Fibroblast of villous mesenchyme (primary cell): ENCODE data around the gene ARFIP2. TPM values are rescaled to one million over a fixed set of nuclear protein-coding genes. Genes with fewer than 3 reads are reported as not detected.

ENCODE experiments used
- DNase-seq: peaks from one replicate; pipeline ENCODE4 v3.0.0-alpha.2; 2010; ENCODE audit warnings: low read depth
- H3K4me3 ChIP-seq: 2 replicates; pipeline ENCODE4 v1.5.1; 2011; ENCODE audit warnings: low read depth, mild to moderate bottlenecking, low read length
- total RNA-seq: library from RNA; depleted of rRNA; stranded (reverse); fragments of >200 nt; gene quantifications from 2 replicates; pipeline ENCODE4 v1.2.3, GENCODE V29; 2012
- TF ChIP-seq, protein P1 (sequence below): IDR thresholded peaks from 2 replicates; pipeline ENCODE4 v1.5.1; 2012; ENCODE audit warnings: low read depth, mild to moderate bottlenecking, low read length; ENCODE audit not compliant: insufficient read depth

The ARFIP2 gene
- total RNA-seq, 1 donor, result 66.9 TPM

- no peak for DNase-seq
- TF ChIP-seq, protein P1, sequence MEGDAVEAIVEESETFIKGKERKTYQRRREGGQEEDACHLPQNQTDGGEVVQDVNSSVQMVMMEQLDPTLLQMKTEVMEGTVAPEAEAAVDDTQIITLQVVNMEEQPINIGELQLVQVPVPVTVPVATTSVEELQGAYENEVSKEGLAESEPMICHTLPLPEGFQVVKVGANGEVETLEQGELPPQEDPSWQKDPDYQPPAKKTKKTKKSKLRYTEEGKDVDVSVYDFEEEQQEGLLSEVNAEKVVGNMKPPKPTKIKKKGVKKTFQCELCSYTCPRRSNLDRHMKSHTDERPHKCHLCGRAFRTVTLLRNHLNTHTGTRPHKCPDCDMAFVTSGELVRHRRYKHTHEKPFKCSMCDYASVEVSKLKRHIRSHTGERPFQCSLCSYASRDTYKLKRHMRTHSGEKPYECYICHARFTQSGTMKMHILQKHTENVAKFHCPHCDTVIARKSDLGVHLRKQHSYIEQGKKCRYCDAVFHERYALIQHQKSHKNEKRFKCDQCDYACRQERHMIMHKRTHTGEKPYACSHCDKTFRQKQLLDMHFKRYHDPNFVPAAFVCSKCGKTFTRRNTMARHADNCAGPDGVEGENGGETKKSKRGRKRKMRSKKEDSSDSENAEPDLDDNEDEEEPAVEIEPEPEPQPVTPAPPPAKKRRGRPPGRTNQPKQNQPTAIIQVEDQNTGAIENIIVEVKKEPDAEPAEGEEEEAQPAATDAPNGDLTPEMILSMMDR, result no peak
- no peak overlapping the region for H3K4me3 ChIP-seq
Observed at GRCh38 chr11:6459099-6459450, 22.1 kb downstream of the ARFIP2 start.

DNA sequence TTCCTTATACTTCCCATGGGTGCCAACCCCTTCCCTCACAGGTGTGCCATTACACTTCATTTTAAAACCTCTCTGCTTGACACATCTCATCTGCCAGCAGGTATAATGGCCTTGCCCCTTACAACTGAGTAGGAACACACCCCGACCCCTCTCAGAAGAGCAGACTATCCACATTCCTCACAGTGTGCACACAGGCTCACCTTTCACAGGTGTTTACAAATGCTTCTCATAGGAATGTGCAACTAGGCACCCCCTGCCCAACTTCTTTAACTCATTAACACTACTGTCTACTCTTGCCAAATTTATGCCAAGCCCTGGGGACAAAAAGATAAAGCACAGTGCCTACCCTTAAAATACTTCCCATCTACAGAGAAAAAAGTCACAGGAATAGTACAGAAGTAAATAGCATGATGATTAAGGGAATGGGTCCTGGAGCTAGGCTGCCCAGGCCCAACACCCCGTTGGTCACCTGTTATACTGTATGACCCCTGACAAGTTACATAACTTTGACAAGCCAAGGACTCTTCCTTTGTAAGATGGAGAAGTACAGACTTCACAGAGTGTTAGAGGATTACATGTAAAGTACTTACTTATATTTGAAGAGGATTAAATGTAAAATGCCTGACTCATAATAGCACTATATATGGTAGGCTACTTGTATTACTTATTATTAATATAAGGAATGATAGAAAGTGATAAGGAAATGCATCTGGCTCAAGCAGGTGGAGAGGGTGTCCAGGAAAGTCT is 22.6 kb downstream of the ARFIP2 start:
- TF ChIP-seq, protein P1, result no peak
- H3K4me3 ChIP-seq, result no peak overlapping the region
- DNase-seq, result no peak

DNA sequence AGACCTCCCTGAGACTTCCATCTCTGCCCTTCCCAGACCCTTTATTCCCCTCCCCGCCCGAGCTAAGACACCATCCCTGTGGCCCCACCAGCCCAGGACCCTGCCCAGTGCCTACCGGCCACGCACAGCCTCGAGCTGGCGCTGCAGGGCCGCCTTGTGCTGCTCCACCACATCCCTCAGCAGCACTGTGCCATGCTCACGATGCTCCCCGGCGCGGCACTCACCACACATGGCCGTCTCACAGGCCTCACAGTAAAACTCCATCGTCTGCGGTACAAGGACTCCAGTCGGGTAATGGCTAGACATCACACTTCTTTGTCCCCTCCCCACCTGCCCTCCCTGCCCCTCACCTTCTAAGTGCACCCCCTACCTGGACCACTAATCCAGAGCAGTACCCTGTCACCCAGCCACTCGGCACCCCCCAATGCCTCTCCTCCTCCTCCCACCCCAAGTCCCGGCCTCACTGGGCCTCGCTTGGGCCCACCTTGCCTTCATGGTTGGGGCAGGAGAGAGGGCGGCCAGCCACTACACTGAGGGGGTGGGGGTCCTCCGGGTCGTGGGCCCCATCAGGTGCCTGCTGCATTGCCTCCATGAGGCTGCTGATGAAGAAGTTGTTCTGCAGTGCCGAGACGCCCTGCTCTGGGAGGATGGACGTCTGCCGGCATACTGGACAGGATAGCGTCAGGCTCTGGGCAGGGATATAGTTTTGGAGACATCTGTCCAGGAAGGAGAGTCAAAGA is 23.4 kb downstream of the ARFIP2 start:
- no peak overlapping the region for H3K4me3 ChIP-seq
- no peak for DNase-seq
- TF ChIP-seq, protein P1, result no peak

DNA sequence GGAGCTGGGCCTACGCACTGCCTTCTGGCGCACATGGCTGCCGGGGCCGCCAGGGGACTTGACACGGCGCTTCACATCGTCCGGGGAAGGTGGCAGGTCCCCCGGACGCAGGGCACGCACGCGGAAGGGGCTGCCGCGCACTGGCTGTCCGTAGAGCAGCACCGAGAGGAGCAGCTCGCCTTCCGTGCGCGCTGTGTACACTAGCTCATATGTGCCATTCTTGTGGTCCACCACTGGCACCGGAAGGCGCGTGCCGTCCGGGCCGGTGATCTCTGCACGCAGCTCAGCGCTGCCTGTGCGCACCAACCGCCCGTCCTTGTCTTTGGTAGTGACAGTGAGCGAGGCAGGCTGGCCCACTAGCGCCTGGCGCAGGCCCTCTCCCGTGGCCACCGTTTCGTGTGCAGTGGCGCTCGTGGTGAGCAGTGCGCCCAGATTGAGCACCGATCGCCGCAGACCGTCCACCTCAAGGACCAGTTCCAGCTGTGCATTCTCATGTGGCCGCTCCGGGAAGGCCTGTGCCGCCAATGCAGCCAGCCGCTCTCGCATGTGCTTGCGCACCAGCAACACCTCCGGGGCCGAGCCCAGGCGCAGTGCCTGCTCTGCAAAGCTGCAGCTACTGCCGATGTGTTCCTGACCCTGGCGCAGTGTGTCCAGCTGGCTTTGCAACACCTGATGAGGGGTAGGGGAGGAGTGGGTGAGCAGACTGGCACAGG is 24.6 kb downstream of the ARFIP2 start:
- DNase-seq, result no peak
- TF ChIP-seq, protein P1, result no peak
- no peak overlapping the region for H3K4me3 ChIP-seq

GRCh38 chr11:6455070-6455469 is 26.1 kb downstream of the ARFIP2 start:
- TF ChIP-seq, protein P1, result no peak
- H3K4me3 ChIP-seq, result no peak overlapping the region
- no peak for DNase-seq

DNA sequence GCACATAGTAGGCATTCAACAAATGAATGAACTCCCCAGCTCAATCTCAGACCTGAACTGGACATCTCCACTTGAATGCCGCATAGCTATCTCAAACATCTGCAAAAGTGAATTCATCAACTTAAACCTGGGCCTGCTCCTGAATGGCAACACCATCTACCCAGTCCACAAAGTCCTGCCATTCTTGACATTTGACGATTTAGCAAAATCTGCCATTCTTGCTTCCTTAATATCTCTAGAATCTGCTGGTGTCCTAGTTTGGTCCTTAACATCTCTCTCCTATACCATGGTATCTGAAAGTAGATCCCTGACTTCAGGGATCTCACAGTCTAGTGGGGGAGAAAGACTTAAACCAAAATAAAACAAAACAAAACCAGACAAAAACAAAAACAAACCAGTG is 28.0 kb downstream of the ARFIP2 start:
- TF ChIP-seq, protein P1, result no peak
- H3K4me3 ChIP-seq, result no peak overlapping the region
- DNase-seq, result no peak
